ENCODE data around the gene QSOX2. TPM values are rescaled to one million over a fixed set of nuclear protein-coding genes. Genes with fewer than 3 reads are reported as not detected.

Gene QSOX2, protein sequence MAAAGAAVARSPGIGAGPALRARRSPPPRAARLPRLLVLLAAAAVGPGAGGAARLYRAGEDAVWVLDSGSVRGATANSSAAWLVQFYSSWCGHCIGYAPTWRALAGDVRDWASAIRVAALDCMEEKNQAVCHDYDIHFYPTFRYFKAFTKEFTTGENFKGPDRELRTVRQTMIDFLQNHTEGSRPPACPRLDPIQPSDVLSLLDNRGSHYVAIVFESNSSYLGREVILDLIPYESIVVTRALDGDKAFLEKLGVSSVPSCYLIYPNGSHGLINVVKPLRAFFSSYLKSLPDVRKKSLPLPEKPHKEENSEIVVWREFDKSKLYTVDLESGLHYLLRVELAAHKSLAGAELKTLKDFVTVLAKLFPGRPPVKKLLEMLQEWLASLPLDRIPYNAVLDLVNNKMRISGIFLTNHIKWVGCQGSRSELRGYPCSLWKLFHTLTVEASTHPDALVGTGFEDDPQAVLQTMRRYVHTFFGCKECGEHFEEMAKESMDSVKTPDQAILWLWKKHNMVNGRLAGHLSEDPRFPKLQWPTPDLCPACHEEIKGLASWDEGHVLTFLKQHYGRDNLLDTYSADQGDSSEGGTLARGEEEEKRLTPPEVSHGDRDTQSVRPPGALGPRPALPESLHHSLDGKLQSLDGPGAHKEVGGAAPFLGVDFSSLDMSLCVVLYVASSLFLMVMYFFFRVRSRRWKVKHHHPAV
- polyA plus RNA-seq (2013, experiment 1 of 2), result 11.3 TPM
- 11.5 TPM for polyA plus RNA-seq (2013, experiment 2 of 2)

- Histone ChIP-seq H3K14ac (ENCODE audit: low read length) (no peak within 1 kb of the TSS), H4K91ac (ENCODE audit: low read depth, low read length, poor library complexity) (no peak within 1 kb of the TSS), H2BK5ac (ENCODE audit: low read length) (no peak within 1 kb of the TSS), H2BK15ac (ENCODE audit: low read length) (no peak within 1 kb of the TSS), H3K23ac (ENCODE audit: low read depth, low read length, poor library complexity) (peak within 1 kb of the TSS; percentile 58), H4K8ac (ENCODE audit: low read depth, low read length) (no peak within 1 kb of the TSS), H2AK5ac (ENCODE audit: low read depth, low read length) (peak within 1 kb of the TSS; percentile 16), H2BK120ac (ENCODE audit: low read depth, low read length) (no peak within 1 kb of the TSS), H3K9ac (ENCODE audit: low read depth, low read length, poor library complexity) (peak within 1 kb of the TSS; percentile 87), H3K4me2 (ENCODE audit: insufficient read depth, low read length, poor library complexity, severe bottlenecking) (peak within 1 kb of the TSS; percentile 72), H3K36me3 (replicated peaks in 1 of 2; ENCODE audit: control insufficient read depth in 2 of 2, insufficient read depth in 2 of 2, low read length in 2 of 2) (peaks cover 7 to 10% of the 10 kb centered on the region in 2 donors), H3K27ac (replicated peaks; ENCODE audit: low read length) (no peak within 1 kb of the TSS), H3K9me3 (replicated peaks in 1 of 2; ENCODE audit: control insufficient read depth in 2 of 2, insufficient read depth in 1 of 2, low read depth in 1 of 2, low read length in 2 of 2) (no peaks in the 10 kb centered on the region), H2BK12ac (ENCODE audit: low read length) (no peak within 1 kb of the TSS), H3K79me1 (ENCODE audit: low read depth, low read length) (peaks cover 9% of the 10 kb centered on the region), H3K4me1 (ENCODE audit: control insufficient read depth in 2 of 2, insufficient read depth in 1 of 2, low read depth in 1 of 2, low read length in 2 of 2) (peaks cover 8 to 21% of the 10 kb centered on the region in 2 donors), H2AFZ (ENCODE audit: low read length) (peak within 1 kb of the TSS; percentile 87), H3K18ac (ENCODE audit: low read length) (peak within 1 kb of the TSS; percentile 34), H3K4me3 (ENCODE audit: low read length in 2 of 2) (peak within 1 kb of the TSS; percentile 87 to 94), H3K4ac (ENCODE audit: low read length) (no peak within 1 kb of the TSS), H3K27me3 (ENCODE audit: control insufficient read depth in 3 of 3, insufficient read depth in 3 of 3, low read depth in 1 of 3, low read length in 3 of 3) (peaks cover 0 to 40% (median 0%) of the 10 kb centered on the region in 3 experiments)
- no CpG with 5 or more reads among the region's 112 CpGs for whole genome bisulfite sequencing, 2 donors (ENCODE audit: extremely low coverage in 2 of 2, insufficient read length in 2 of 2, insufficient replicate concordance in 1 of 2)
- peak; percentile 81 for DNase-seq (ENCODE audit: low spot score)
Measured at GRCh38 chr9:136245219-136246150, at the start of gene QSOX2. QSOX2 (minus strand) TSS chr9:136245812; CDS start chr9:136245803, 9 bp downstream.

DNA sequence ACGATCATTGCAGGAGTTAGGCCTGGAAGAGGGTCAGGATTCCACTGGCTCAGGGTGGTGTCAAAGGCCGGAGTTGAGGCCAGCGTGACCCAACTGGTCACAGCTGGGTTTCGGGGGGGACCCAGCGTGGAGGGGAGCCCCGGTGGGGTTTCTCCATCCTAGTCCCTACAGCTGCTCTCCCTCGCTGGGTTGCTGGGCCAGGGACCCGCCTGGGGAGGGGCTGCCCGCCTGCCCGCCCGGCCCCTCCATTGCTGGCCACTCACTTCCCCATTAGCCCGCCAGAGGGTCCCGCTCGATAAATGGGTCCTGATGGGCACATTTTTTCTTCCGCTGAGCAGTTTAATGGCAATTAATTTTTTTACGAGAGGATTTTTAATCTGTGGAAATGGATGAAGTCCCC is 49.4 kb upstream of the QSOX2 start:
- peaks cover 0 to 16% of the 10 kb centered on the region in 2 donors for H3K9me3 ChIP-seq (replicated peaks in 1 of 2; ENCODE audit: control insufficient read depth in 2 of 2, insufficient read depth in 1 of 2, low read depth in 1 of 2, low read length in 2 of 2)

DNA sequence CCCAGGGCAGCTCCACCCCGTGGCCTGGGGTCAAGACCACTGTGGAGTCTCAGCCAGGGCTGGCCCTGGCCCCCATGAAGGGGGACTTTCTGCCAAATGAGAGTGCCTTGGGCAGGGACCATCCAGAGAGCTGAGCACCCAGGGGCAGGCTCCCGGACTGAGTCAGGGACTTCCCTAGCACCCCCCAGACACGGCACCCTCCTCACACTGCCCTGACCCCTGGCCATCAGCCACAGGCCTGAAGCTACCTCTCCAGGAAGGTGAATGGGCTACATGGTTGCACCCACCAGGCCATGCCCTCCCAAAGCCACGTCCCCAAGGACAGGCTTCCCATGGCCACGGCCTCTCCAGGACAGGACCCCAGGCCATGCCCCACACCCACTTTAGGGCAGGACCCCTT is 48.8 kb upstream of the QSOX2 start:
- peak overlapping the region; percentile 4 for H2AK5ac ChIP-seq (ENCODE audit: low read depth, low read length)
- peaks cover 0 to 16% of the 10 kb centered on the region in 2 donors for H3K9me3 ChIP-seq (replicated peaks in 1 of 2; ENCODE audit: control insufficient read depth in 2 of 2, insufficient read depth in 1 of 2, low read depth in 1 of 2, low read length in 2 of 2)
- no peak overlapping the region for H2AFZ ChIP-seq (ENCODE audit: low read length)
- H3K23ac ChIP-seq (ENCODE audit: low read depth, low read length, poor library complexity), result peak overlapping the region; percentile 8
- H3K14ac ChIP-seq (ENCODE audit: low read length), result peak overlapping the region; percentile 59
- peaks cover 0 to 38% (median 2%) of the 10 kb centered on the region in 3 experiments for H3K27me3 ChIP-seq (ENCODE audit: control insufficient read depth in 3 of 3, insufficient read depth in 3 of 3, low read depth in 1 of 3, low read length in 3 of 3)
- H4K8ac ChIP-seq (ENCODE audit: low read depth, low read length), result no peak overlapping the region
- no peak overlapping the region for H3K4me3 ChIP-seq (ENCODE audit: low read length in 2 of 2)
- no CpG with 5 or more reads among the region's 5 CpGs for WGBS, 2 donors (ENCODE audit: extremely low coverage in 2 of 2, insufficient read length in 2 of 2, insufficient replicate concordance in 1 of 2)
- H3K36me3 ChIP-seq (replicated peaks in 1 of 2; ENCODE audit: control insufficient read depth in 2 of 2, insufficient read depth in 2 of 2, low read length in 2 of 2), result no peaks in the 10 kb centered on the region
- H4K91ac ChIP-seq (ENCODE audit: low read depth, low read length, poor library complexity), result no peak overlapping the region
- no peak overlapping the region for H3K4ac ChIP-seq (ENCODE audit: low read length)
- DNase-seq (ENCODE audit: low spot score), result no peak
- peaks cover 2 to 17% of the 10 kb centered on the region in 2 donors for H3K4me1 ChIP-seq (ENCODE audit: control insufficient read depth in 2 of 2, insufficient read depth in 1 of 2, low read depth in 1 of 2, low read length in 2 of 2)
- no peak overlapping the region for H3K18ac ChIP-seq (ENCODE audit: low read length)
- no peak overlapping the region for H3K9ac ChIP-seq (ENCODE audit: low read depth, low read length, poor library complexity)
- H2BK15ac ChIP-seq (ENCODE audit: low read length), result peak overlapping the region; percentile 14
- H2BK5ac ChIP-seq (ENCODE audit: low read length), result peak overlapping the region; percentile 48
- H3K79me1 ChIP-seq (ENCODE audit: low read depth, low read length), result no peaks in the 10 kb centered on the region
- H2BK12ac ChIP-seq (ENCODE audit: low read length), result no peak overlapping the region
- no peak overlapping the region for H3K4me2 ChIP-seq (ENCODE audit: insufficient read depth, low read length, poor library complexity, severe bottlenecking)
- no peak overlapping the region for H2BK120ac ChIP-seq (ENCODE audit: low read depth, low read length)
- H3K27ac ChIP-seq (replicated peaks; ENCODE audit: low read length), result no peak overlapping the region

More for the DNA sequence above, 49.4 kb upstream of the QSOX2 start:
- Histone ChIP-seq H2AFZ (ENCODE audit: low read length) (no peak overlapping the region), H2AK5ac (ENCODE audit: low read depth, low read length) (peak overlapping the region; percentile 4), H3K27ac (replicated peaks; ENCODE audit: low read length) (no peak overlapping the region), H3K9ac (ENCODE audit: low read depth, low read length, poor library complexity) (no peak overlapping the region), H2BK120ac (ENCODE audit: low read depth, low read length) (no peak overlapping the region), H2BK12ac (ENCODE audit: low read length) (peak overlapping the region; percentile 30), H3K4me1 (ENCODE audit: control insufficient read depth in 2 of 2, insufficient read depth in 1 of 2, low read depth in 1 of 2, low read length in 2 of 2) (peaks cover 2 to 17% of the 10 kb centered on the region in 2 donors), H3K4ac (ENCODE audit: low read length) (no peak overlapping the region), H4K91ac (ENCODE audit: low read depth, low read length, poor library complexity) (no peak overlapping the region), H3K4me3 (ENCODE audit: low read length in 2 of 2) (no peak overlapping the region), H3K4me2 (ENCODE audit: insufficient read depth, low read length, poor library complexity, severe bottlenecking) (no peak overlapping the region), H4K8ac (ENCODE audit: low read depth, low read length) (no peak overlapping the region), H3K18ac (ENCODE audit: low read length) (no peak overlapping the region), H3K27me3 (ENCODE audit: control insufficient read depth in 3 of 3, insufficient read depth in 3 of 3, low read depth in 1 of 3, low read length in 3 of 3) (peaks cover 0 to 37% (median 2%) of the 10 kb centered on the region in 3 experiments), H3K23ac (ENCODE audit: low read depth, low read length, poor library complexity) (no peak overlapping the region), H2BK5ac (ENCODE audit: low read length) (peak overlapping the region; percentile 48), H3K79me1 (ENCODE audit: low read depth, low read length) (no peaks in the 10 kb centered on the region), H2BK15ac (ENCODE audit: low read length) (peak overlapping the region; percentile 14), H3K36me3 (replicated peaks in 1 of 2; ENCODE audit: control insufficient read depth in 2 of 2, insufficient read depth in 2 of 2, low read length in 2 of 2) (no peaks in the 10 kb centered on the region), H3K14ac (ENCODE audit: low read length) (no peak overlapping the region)
- WGBS, 2 donors (ENCODE audit: extremely low coverage in 2 of 2, insufficient read length in 2 of 2, insufficient replicate concordance in 1 of 2), result no CpG with 5 or more reads among the region's 16 CpGs
- DNase-seq (ENCODE audit: low spot score), result no peak

All from neuronal stem cell (in vitro differentiated cells).